ENCODE results near the gene POC1A. TPM values are rescaled to one million over a fixed set of nuclear protein-coding genes. Genes with fewer than 3 reads are reported as not detected.

POC1A gene
- total and polyA plus RNA-seq, 10 of the 15 experiments (the other 5 are each of a cell fraction or from before 2014, with no cell fraction given): 8.5 to 49.8 (median 23.5) TPM

DNA sequence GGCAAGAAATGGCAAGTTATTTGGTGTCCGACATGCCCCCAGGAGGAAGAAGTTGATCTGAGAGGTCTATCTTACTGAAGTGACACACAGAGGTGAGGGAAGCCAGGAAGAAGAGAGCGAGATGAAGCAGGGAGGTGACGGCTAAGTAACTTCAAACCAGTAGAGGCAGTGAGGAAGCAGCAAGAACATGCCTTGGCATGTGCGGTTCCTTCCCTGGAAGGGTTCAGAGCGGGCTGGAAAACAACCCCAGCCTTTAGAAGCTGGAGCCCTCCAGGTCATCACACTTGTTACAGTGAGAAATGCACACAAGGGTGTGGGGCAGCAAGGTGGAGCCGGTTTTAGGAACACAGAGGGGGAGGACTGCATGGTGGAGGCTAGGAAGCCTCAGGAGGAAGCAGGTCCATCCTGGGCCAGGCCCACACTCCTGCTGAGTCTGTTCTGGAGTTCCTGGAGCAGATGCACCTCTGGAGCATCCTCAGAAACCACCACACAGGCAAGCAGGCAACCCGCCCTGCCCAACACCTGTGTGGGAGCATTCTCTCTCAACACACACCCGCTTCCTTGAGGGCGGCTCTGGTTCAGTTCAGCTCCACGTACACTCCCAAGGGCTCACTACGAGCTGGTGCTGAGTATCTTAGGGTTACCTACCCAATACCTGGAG, 47.1 kb downstream of the POC1A start:
- H3K9ac ChIP-seq (ENCODE audit: control insufficient read depth, insufficient read depth, low read length): no peak overlapping the region
- ChIA-PET RAD21 (ENCODE audit: unreplicated experiment) (interaction anchor here (2.8 kb wide), 1 partner anchor 54 kb away, joined by 17 read pairs; no protein-coding TSS in a partner anchor), SMC1A (ENCODE audit: uncharacterized antibody, unreplicated experiment) (interaction anchor here (0.9 to 2.4 kb wide), 2 partner anchors 37 to 105 kb away, joined by 3 to 12 read pairs; no protein-coding TSS in a partner anchor), CTCF (interaction anchor here (3.1 kb wide), 1 partner anchor 105 kb away, joined by 18 read pairs; no protein-coding TSS in a partner anchor), POLR2A (no interaction called here)
- in situ Hi-C loops (cut with MboI): no loop called here
- no peaks in the 10 kb centered on the region; the same call in 2 of the 3 replicates for H3K9me3 ChIP-seq (replicated peaks; ENCODE audit: control insufficient read depth, insufficient read depth, low read length)
- H3K4me1 ChIP-seq (ENCODE audit: control insufficient read depth, insufficient read depth, low read length): no peaks in the 10 kb centered on the region
- H3K36me3 ChIP-seq (ENCODE audit: control insufficient read depth in 2 of 2, insufficient read depth in 2 of 2, low read length in 1 of 2): peaks cover 0 to 8% of the 10 kb centered on the region in 2 experiments; a peak in 2 of 4 replicates
- 86% methylated on average over 11 of the region's 11 CpGs for WGBS (ENCODE audit: insufficient coverage, insufficient replicate concordance, low lambda C conversion rate, missing lambda C conversion rate)
- H3K4me3 ChIP-seq: no peak overlapping the region
- FAIRE-seq (no peak), DNase-seq (ENCODE audit: low read depth, low spot score) (no peak), ATAC-seq (no peak)
- H4K20me1 ChIP-seq (ENCODE audit: control insufficient read depth, insufficient read depth): no peaks in the 10 kb centered on the region
- no peak overlapping the region for H2AFZ ChIP-seq (ENCODE audit: control insufficient read depth, low read depth, low read length)
- intact Hi-C loops (cut with micrococcal nuclease; ENCODE audit: unreplicated experiment): loop anchor here (5.0 kb wide), 1 partner anchor 50 kb away; the partner anchor contains the start of gene DUSP7
- BruUV-seq (replicated peaks): no TSS peak
- H3K27ac ChIP-seq (ENCODE audit: control insufficient read depth, insufficient read depth): no peak overlapping the region
- H3K4me2 ChIP-seq (ENCODE audit: control insufficient read depth, insufficient read depth): no peak overlapping the region
- no peaks in the 10 kb centered on the region for H3K27me3 ChIP-seq (replicated peaks in 1 of 2; ENCODE audit: control insufficient read depth in 2 of 2, insufficient read depth in 2 of 2, low read length in 1 of 2)
- no peaks in the 10 kb centered on the region for H3K79me2 ChIP-seq (ENCODE audit: control insufficient read depth, insufficient read depth, low read length)
- TF ChIP-seq MTA3 (IDR thresholded peaks at IDR 0.05; ENCODE audit: borderline replicate concordance, low read length) (no peak), SMAD1 (IDR thresholded peaks at IDR 0.05; ENCODE audit: low read depth, partially characterized antibody) (no peak), ETV6 (conservative IDR thresholded peaks at IDR 0.05 in 1 of 2, IDR thresholded peaks at IDR 0.05 in 1 of 2; ENCODE audit: borderline replicate concordance in 1 of 2, low read depth in 1 of 2) (no peak), SIX5 (IDR thresholded peaks at IDR 0.05; ENCODE audit: low read depth, low read length, severe bottlenecking) (no peak), NR2C1 (IDR thresholded peaks at IDR 0.05) (no peak), TBL1XR1 (IDR thresholded peaks at IDR 0.05; ENCODE audit: low read depth, low read length) (no peak), ZNF207 (IDR thresholded peaks at IDR 0.05; ENCODE audit: borderline replicate concordance) (no peak)
- TF ChIP-seq, protein P1, sequence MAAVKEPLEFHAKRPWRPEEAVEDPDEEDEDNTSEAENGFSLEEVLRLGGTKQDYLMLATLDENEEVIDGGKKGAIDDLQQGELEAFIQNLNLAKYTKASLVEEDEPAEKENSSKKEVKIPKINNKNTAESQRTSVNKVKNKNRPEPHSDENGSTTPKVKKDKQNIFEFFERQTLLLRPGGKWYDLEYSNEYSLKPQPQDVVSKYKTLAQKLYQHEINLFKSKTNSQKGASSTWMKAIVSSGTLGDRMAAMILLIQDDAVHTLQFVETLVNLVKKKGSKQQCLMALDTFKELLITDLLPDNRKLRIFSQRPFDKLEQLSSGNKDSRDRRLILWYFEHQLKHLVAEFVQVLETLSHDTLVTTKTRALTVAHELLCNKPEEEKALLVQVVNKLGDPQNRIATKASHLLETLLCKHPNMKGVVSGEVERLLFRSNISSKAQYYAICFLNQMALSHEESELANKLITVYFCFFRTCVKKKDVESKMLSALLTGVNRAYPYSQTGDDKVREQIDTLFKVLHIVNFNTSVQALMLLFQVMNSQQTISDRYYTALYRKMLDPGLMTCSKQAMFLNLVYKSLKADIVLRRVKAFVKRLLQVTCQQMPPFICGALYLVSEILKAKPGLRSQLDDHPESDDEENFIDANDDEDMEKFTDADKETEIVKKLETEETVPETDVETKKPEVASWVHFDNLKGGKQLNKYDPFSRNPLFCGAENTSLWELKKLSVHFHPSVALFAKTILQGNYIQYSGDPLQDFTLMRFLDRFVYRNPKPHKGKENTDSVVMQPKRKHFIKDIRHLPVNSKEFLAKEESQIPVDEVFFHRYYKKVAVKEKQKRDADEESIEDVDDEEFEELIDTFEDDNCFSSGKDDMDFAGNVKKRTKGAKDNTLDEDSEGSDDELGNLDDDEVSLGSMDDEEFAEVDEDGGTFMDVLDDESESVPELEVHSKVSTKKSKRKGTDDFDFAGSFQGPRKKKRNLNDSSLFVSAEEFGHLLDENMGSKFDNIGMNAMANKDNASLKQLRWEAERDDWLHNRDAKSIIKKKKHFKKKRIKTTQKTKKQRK (IDR thresholded peaks at IDR 0.05; ENCODE audit: low read depth, low read length): no peak
- TF ChIP-seq, protein P2, sequence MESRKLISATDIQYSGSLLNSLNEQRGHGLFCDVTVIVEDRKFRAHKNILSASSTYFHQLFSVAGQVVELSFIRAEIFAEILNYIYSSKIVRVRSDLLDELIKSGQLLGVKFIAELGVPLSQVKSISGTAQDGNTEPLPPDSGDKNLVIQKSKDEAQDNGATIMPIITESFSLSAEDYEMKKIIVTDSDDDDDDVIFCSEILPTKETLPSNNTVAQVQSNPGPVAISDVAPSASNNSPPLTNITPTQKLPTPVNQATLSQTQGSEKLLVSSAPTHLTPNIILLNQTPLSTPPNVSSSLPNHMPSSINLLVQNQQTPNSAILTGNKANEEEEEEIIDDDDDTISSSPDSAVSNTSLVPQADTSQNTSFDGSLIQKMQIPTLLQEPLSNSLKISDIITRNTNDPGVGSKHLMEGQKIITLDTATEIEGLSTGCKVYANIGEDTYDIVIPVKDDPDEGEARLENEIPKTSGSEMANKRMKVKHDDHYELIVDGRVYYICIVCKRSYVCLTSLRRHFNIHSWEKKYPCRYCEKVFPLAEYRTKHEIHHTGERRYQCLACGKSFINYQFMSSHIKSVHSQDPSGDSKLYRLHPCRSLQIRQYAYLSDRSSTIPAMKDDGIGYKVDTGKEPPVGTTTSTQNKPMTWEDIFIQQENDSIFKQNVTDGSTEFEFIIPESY (IDR thresholded peaks at IDR 0.05): no peak
- TF ChIP-seq, protein P3, sequence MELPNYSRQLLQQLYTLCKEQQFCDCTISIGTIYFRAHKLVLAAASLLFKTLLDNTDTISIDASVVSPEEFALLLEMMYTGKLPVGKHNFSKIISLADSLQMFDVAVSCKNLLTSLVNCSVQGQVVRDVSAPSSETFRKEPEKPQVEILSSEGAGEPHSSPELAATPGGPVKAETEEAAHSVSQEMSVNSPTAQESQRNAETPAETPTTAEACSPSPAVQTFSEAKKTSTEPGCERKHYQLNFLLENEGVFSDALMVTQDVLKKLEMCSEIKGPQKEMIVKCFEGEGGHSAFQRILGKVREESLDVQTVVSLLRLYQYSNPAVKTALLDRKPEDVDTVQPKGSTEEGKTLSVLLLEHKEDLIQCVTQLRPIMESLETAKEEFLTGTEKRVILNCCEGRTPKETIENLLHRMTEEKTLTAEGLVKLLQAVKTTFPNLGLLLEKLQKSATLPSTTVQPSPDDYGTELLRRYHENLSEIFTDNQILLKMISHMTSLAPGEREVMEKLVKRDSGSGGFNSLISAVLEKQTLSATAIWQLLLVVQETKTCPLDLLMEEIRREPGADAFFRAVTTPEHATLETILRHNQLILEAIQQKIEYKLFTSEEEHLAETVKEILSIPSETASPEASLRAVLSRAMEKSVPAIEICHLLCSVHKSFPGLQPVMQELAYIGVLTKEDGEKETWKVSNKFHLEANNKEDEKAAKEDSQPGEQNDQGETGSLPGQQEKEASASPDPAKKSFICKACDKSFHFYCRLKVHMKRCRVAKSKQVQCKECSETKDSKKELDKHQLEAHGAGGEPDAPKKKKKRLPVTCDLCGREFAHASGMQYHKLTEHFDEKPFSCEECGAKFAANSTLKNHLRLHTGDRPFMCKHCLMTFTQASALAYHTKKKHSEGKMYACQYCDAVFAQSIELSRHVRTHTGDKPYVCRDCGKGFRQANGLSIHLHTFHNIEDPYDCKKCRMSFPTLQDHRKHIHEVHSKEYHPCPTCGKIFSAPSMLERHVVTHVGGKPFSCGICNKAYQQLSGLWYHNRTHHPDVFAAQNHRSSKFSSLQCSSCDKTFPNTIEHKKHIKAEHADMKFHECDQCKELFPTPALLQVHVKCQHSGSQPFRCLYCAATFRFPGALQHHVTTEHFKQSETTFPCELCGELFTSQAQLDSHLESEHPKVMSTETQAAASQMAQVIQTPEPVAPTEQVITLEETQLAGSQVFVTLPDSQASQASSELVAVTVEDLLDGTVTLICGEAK (IDR thresholded peaks at IDR 0.05; ENCODE audit: borderline replicate concordance): no peak
- TF ChIP-seq, protein P4, sequence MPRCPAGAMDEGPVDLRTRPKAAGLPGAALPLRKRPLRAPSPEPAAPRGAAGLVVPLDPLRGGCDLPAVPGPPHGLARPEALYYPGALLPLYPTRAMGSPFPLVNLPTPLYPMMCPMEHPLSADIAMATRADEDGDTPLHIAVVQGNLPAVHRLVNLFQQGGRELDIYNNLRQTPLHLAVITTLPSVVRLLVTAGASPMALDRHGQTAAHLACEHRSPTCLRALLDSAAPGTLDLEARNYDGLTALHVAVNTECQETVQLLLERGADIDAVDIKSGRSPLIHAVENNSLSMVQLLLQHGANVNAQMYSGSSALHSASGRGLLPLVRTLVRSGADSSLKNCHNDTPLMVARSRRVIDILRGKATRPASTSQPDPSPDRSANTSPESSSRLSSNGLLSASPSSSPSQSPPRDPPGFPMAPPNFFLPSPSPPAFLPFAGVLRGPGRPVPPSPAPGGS (IDR thresholded peaks at IDR 0.05; ENCODE audit: borderline replicate concordance, insufficient read depth, low read depth, low read length, poor library complexity, severe bottlenecking): no peak

All from GM12878 (cell line).